CD4-positive, alpha-beta memory T cell (primary cell): ENCODE results near the gene FAM111A. TPM values are rescaled to one million over a fixed set of nuclear protein-coding genes. Genes with fewer than 3 reads are reported as not detected.
A peak's percentile ranks its signal among the peaks of the same experiment; 100 is the strongest.

Experiments
- CTCF ChIA-PET: fragments of 350-600 bp; sonication (Branson Sonifier 250); formaldehyde crosslinking; loops from one replicate; lab custom pipeline; 2021; ENCODE audit warnings: inconsistent platforms; ENCODE audit not compliant: partially characterized antibody; lab: Charles Lee
- POLR2A ChIA-PET: fragments of 350-600 bp; sonication (Branson Sonifier 250); formaldehyde crosslinking; loops from one replicate; lab custom pipeline; 2021; ENCODE audit not compliant: partially characterized antibody; lab: Charles Lee
- DNase-seq, 5 donors: peaks; one replicate each; pipeline versions ENCODE4 v3.0.0 to v3.0.0-alpha.2; 2020 to 2022; ENCODE audit warnings: mixed read lengths in 1 of 5
- H3K27ac ChIP-seq: one replicate; pipeline ENCODE4 v1.7.0; 2013; ENCODE audit warnings: low read depth, low read length
- H3K27me3 ChIP-seq: 2 replicates; pipeline ENCODE4 v1.7.0; 2013; ENCODE audit warnings: mild to moderate bottlenecking, low read length, moderate library complexity; ENCODE audit not compliant: insufficient read depth
- H3K36me3 ChIP-seq: 2 replicates; pipeline ENCODE4 v1.7.0; 2013; ENCODE audit warnings: mild to moderate bottlenecking, low read length, moderate library complexity; ENCODE audit not compliant: insufficient read depth
- H3K4me1 ChIP-seq: 2 replicates; pipeline ENCODE4 v1.7.0; 2013; ENCODE audit warnings: mild to moderate bottlenecking, low read length, moderate library complexity; ENCODE audit not compliant: insufficient read depth
- H3K4me3 ChIP-seq, 2 donors: one replicate each; pipeline ENCODE4 v1.7.0; 2013; ENCODE audit warnings: low read length in 2 of 2, mild to moderate bottlenecking in 1 of 2
- H3K9me3 ChIP-seq, 2 donors: one replicate each; pipeline ENCODE4 v1.7.0; 2013; ENCODE audit warnings: low read length in 2 of 2, control low read depth in 1 of 2; ENCODE audit not compliant: control insufficient read depth in 1 of 2
- H3K27ac Mint-ChIP-seq, 7 donors: one replicate each; pipeline ENCODE4 v1.8.0; 2020 to 2021; ENCODE audit warnings: mixed read lengths in 7 of 7, mild to moderate bottlenecking in 6 of 7, inconsistent platforms in 3 of 7, moderate library complexity in 3 of 7
- H3K27me3 Mint-ChIP-seq, 2 donors: one replicate each; pipeline ENCODE4 v1.8.0; 2020 to 2021; ENCODE audit warnings: mixed read lengths in 2 of 2
- H3K36me3 Mint-ChIP-seq, 2 donors: one replicate each; pipeline ENCODE4 v1.8.0; 2020 to 2021; ENCODE audit warnings: mixed read lengths in 2 of 2, inconsistent platforms in 1 of 2, mild to moderate bottlenecking in 1 of 2
- H3K4me1 Mint-ChIP-seq, 4 donors: one replicate each; pipeline ENCODE4 v1.8.0; 2020 to 2021; ENCODE audit warnings: mixed read lengths in 4 of 4, mild to moderate bottlenecking in 1 of 4
- H3K4me3 Mint-ChIP-seq, 8 donors: one replicate each; pipeline ENCODE4 v1.8.0; 2020 to 2021; ENCODE audit warnings: mixed read lengths in 8 of 8, mild to moderate bottlenecking in 7 of 8, moderate library complexity in 6 of 8, inconsistent platforms in 3 of 8
- H3K9me3 Mint-ChIP-seq, 8 donors: one replicate each; pipeline ENCODE4 v1.8.0; 2020 to 2021; ENCODE audit warnings: mixed read lengths in 8 of 8, mild to moderate bottlenecking in 5 of 8, inconsistent platforms in 3 of 8, moderate library complexity in 1 of 8
- intact Hi-C: fragments of 100-400 bp; cut with micrococcal nuclease; formaldehyde crosslinking; loops from one replicate; pipeline ENCODE4 v1.15.1; 2023
- polyA plus RNA-seq, 2 donors: library from polyadenylated mRNA; unstranded; fragments of 300-500 nt; fragmentation: Illumina TruSeq; gene quantifications; one replicate each; pipeline ENCODE4 v1.2.3, GENCODE V29; 2021
- total RNA-seq, 2 experiments: library from RNA; stranded (reverse); gene quantifications; one replicate each; pipeline ENCODE4 v1.2.3, GENCODE V29; 2021

The FAM111A gene
- total and polyA plus RNA-seq, 4 experiments from 2014 or later = 22.8 to 130 (median 77.7) TPM

- Histone ChIP-seq H3K4me1 (peaks cover 7% of the 10 kb centered on the region), H3K9me3 (no peaks in the 10 kb centered on the region), H3K4me3 (no peak overlapping the region), H3K36me3 (no peaks in the 10 kb centered on the region), H3K27me3 (no peaks in the 10 kb centered on the region), H3K27ac (no peak overlapping the region)
- Mint-ChIP-seq H3K27me3 (no peaks in the 10 kb centered on the region), H3K9me3 (no peaks in the 10 kb centered on the region), H3K36me3 (peaks cover 3 to 23% of the 10 kb centered on the region in 2 donors), H3K4me1 (peaks cover 5 to 20% (median 13%) of the 10 kb centered on the region in 4 donors), H3K27ac (no peak overlapping the region), H3K4me3 (no peak overlapping the region)
- intact Hi-C loops = no loop called here
- ChIA-PET POLR2A (no interaction called here), CTCF (interaction anchor here (2.2 to 2.5 kb wide), 2 partner anchors 12 to 26 kb away, joined by 8 to 10 read pairs; partner anchors contain the start of gene DTX4)
- DNase-seq = no peak
Measured at GRCh38 chr11:59197991-59198390, 55.3 kb downstream of the FAM111A start.

GRCh38 chr11:59198726-59199125 is 56.1 kb downstream of the FAM111A start:
- POLR2A ChIA-PET = no interaction called here
- Mint-ChIP-seq H3K4me1 (peaks cover 5 to 20% (median 13%) of the 10 kb centered on the region in 4 donors), H3K27ac (no peak overlapping the region), H3K36me3 (peaks cover 3 to 23% of the 10 kb centered on the region in 2 donors), H3K27me3 (no peaks in the 10 kb centered on the region), H3K9me3 (no peaks in the 10 kb centered on the region), H3K4me3 (no peak overlapping the region)
- H3K4me3 ChIP-seq = no peak overlapping the region
- peaks cover 7% of the 10 kb centered on the region for H3K4me1 ChIP-seq
- CTCF ChIA-PET = interaction anchor here (1.2 to 2.5 kb wide), 4 partner anchors 11 to 27 kb away, joined by 3 to 10 read pairs (median 6); partner anchors contain the start of gene DTX4
- no peaks in the 10 kb centered on the region for H3K27me3 ChIP-seq
- intact Hi-C loops = no loop called here
- no peaks in the 10 kb centered on the region for H3K36me3 ChIP-seq
- DNase-seq = no peak
- H3K27ac ChIP-seq = no peak overlapping the region
- H3K9me3 ChIP-seq = no peaks in the 10 kb centered on the region

GRCh38 chr11:59199546-59200422 is 57.1 kb downstream of the FAM111A start:
- POLR2A ChIA-PET = no interaction called here
- Mint-ChIP-seq H3K4me1 (peaks cover 5 to 20% (median 13%) of the 10 kb centered on the region in 4 donors), H3K36me3 (peaks cover 0 to 23% of the 10 kb centered on the region in 2 donors), H3K27ac (no peak overlapping the region), H3K9me3 (no peaks in the 10 kb centered on the region), H3K27me3 (no peaks in the 10 kb centered on the region), H3K4me3 (peak overlapping the region in 2 of 8 donors; percentile 4 to 6)
- H3K9me3 ChIP-seq = no peaks in the 10 kb centered on the region
- peaks cover 7% of the 10 kb centered on the region for H3K4me1 ChIP-seq
- DNase-seq = peak in 3 of 5 donors; percentile 10 to 45 (median 28)
- H3K27ac ChIP-seq = no peak overlapping the region
- H3K36me3 ChIP-seq = no peaks in the 10 kb centered on the region
- H3K4me3 ChIP-seq = no peak overlapping the region
- intact Hi-C loops = no loop called here
- CTCF ChIA-PET = interaction anchor here (1.2 to 4.0 kb wide), 6 partner anchors 11 to 28 kb away, joined by 3 to 26 read pairs (median 9); partner anchors contain the start of gene DTX4
- H3K27me3 ChIP-seq = no peaks in the 10 kb centered on the region

- H3K36me3 Mint-ChIP-seq = peaks cover 0 to 18% of the 10 kb centered on the region in 2 donors
- H3K27me3 ChIP-seq = no peaks in the 10 kb centered on the region
- DNase-seq = no peak
- H3K27ac Mint-ChIP-seq = no peak overlapping the region
- intact Hi-C loops = no loop called here
- H3K27ac ChIP-seq = no peak overlapping the region
- H3K4me1 Mint-ChIP-seq = peaks cover 5 to 20% (median 13%) of the 10 kb centered on the region in 4 donors
- H3K4me1 ChIP-seq = peaks cover 7% of the 10 kb centered on the region
- no peaks in the 10 kb centered on the region for H3K9me3 ChIP-seq
- H3K27me3 Mint-ChIP-seq = no peaks in the 10 kb centered on the region
- POLR2A ChIA-PET = no interaction called here
- no peaks in the 10 kb centered on the region for H3K36me3 ChIP-seq
- H3K9me3 Mint-ChIP-seq = no peaks in the 10 kb centered on the region
- H3K4me3 ChIP-seq = no peak overlapping the region
- no peak overlapping the region for H3K4me3 Mint-ChIP-seq
- CTCF ChIA-PET = interaction anchor here (4.0 kb wide), 2 partner anchors 14 to 29 kb away, joined by 26 read pairs; partner anchors contain the start of gene DTX4
Measured at GRCh38 chr11:59200423-59200746, 57.7 kb downstream of the FAM111A start.

- no peaks in the 10 kb centered on the region for H3K27me3 Mint-ChIP-seq
- Histone ChIP-seq H3K4me1 (peaks cover 7% of the 10 kb centered on the region), H3K27me3 (no peaks in the 10 kb centered on the region), H3K36me3 (no peaks in the 10 kb centered on the region), H3K27ac (no peak overlapping the region), H3K4me3 (no peak overlapping the region), H3K9me3 (no peaks in the 10 kb centered on the region)
- peaks cover 5 to 15% (median 10%) of the 10 kb centered on the region in 4 donors for H3K4me1 Mint-ChIP-seq
- H3K9me3 Mint-ChIP-seq = no peaks in the 10 kb centered on the region
- H3K4me3 Mint-ChIP-seq = no peak overlapping the region
- DNase-seq = no peak
- H3K27ac Mint-ChIP-seq = no peak overlapping the region
- intact Hi-C loops = no loop called here
- ChIA-PET CTCF (interaction anchor here (0.9 to 4.0 kb wide), 3 partner anchors 15 to 37 kb away, joined by 3 to 26 read pairs (median 26); partner anchors contain the start of gene DTX4), POLR2A (no interaction called here)
- H3K36me3 Mint-ChIP-seq = peaks cover 0 to 12% of the 10 kb centered on the region in 2 donors
Measured at GRCh38 chr11:59201353-59201752, 58.7 kb downstream of the FAM111A start.

Other genes with a start within 250 kb of the FAM111A start
- not detected for gene GLYATL1, start 203.4 kb upstream of the FAM111A start, total RNA-seq
- gene GLYATL1, start 203.4 kb upstream of the FAM111A start, polyA plus RNA-seq = not detected
- not detected for gene GLYATL1B, start 56.5 kb upstream of the FAM111A start, total RNA-seq
- gene GLYATL1B, start 56.5 kb upstream of the FAM111A start, polyA plus RNA-seq = not detected
- gene FAM111B, start 35.6 kb upstream of the FAM111A start, total RNA-seq = under 1 TPM; 0.23 to 0.53 TPM
- under 1 TPM; 0.33 to 0.44 TPM for gene FAM111B, start 35.6 kb upstream of the FAM111A start, polyA plus RNA-seq
- 1 to 10 TPM; 2.9 to 3.4 TPM for gene DTX4, start 29.3 kb downstream of the FAM111A start, total RNA-seq
- under 1 TPM; 0.09 to 0.76 TPM for gene DTX4, start 29.3 kb downstream of the FAM111A start, polyA plus RNA-seq
- 1 to 10 TPM; 2.1 to 2.7 TPM for gene MPEG1, start 70.1 kb downstream of the FAM111A start, total RNA-seq
- under 1 TPM; 0.14 to 0.25 TPM for gene MPEG1, start 70.1 kb downstream of the FAM111A start, polyA plus RNA-seq
- gene OR5AN1, start 216.0 kb downstream of the FAM111A start, total RNA-seq = not detected
- gene OR5AN1, start 216.0 kb downstream of the FAM111A start, polyA plus RNA-seq = not detected